Colonic mucosa (tissue), 4 donors: Measurements from ENCODE around the gene SPHK1. TPM values are rescaled to one million over a fixed set of nuclear protein-coding genes. Genes with fewer than 3 reads are reported as not detected.
A peak's percentile ranks its signal among the peaks of the same experiment; 100 is the strongest.

Experiments
- DNase-seq: peaks from one replicate; pipeline ENCODE4 v3.0.0-alpha.2; 2020
- H3K27ac ChIP-seq: fragments of 200-600 bp; one replicate; pipeline ENCODE4 v1.8.0; 2021
- H3K27me3 ChIP-seq: fragments of 200-600 bp; one replicate; pipeline ENCODE4 v1.8.0; 2021
- H3K36me3 ChIP-seq: fragments of 200-600 bp; one replicate; pipeline ENCODE4 v1.8.0; 2021
- H3K4me1 ChIP-seq: fragments of 200-600 bp; one replicate; pipeline ENCODE4 v1.8.0; 2021; ENCODE audit warnings: mild to moderate bottlenecking
- H3K4me3 ChIP-seq: fragments of 200-600 bp; one replicate; pipeline ENCODE4 v1.8.0; 2021
- H3K9ac ChIP-seq, 2 donors: one replicate each; pipeline ENCODE4 v1.7.0; 2013; ENCODE audit warnings: control low read depth in 2 of 2, low read depth in 2 of 2, low read length in 2 of 2
- H3K9me3 ChIP-seq: fragments of 200-600 bp; one replicate; pipeline ENCODE4 v1.8.0; 2021
- CTCF ChIP-seq: fragments of 200-600 bp; IDR thresholded peaks from one replicate; pipeline ENCODE4 v1.8.0; 2022; ENCODE audit warnings: antibody characterized with exemption, mild to moderate bottlenecking
- intact Hi-C: fragments of 100-400 bp; cut with DNase I; formaldehyde crosslinking; loops from one replicate; pipeline ENCODE4 v1.14.1; 2022
- total RNA-seq, 2 donors: library from RNA; stranded (reverse); fragmentation: NEBNext Ultra II Directional in 1 of 2; extraction: Animal tissue kit (Norgen Biotek cat#: 25700) in 1 of 2; gene quantifications; one replicate each; pipeline ENCODE4 v1.2.1, GENCODE V29; 2021
- donor health status: healthy.
- donor health status: DM: no; HTN: no; CAD: no.
- donor health status: DM: no; HTN: no; CAD: no.

Gene SPHK1
- total RNA-seq, 2 donors from 2014 or later, result 2.1 to 3.3 TPM

- Histone ChIP-seq H3K27ac (no peak overlapping the region), H3K4me1 (no peaks in the 10 kb centered on the region), H3K27me3 (no peaks in the 10 kb centered on the region), H3K36me3 (peaks cover 9% of the 10 kb centered on the region), H3K9ac (no peak overlapping the region), H3K9me3 (no peaks in the 10 kb centered on the region), H3K4me3 (no peak overlapping the region)
- peak; percentile 98 for TF ChIP-seq CTCF
- peak; percentile 93 for DNase-seq
- intact Hi-C loops, result loop anchor here (2.0 kb wide), 1 partner anchor 95 kb away; no protein-coding TSS in a partner anchor
Measured at GRCh38 chr17:76397687-76398522, 13.5 kb downstream of the SPHK1 start.

- no peak overlapping the region for H3K27ac ChIP-seq
- H3K4me1 ChIP-seq, result no peaks in the 10 kb centered on the region
- intact Hi-C loops, result no loop called here
- H3K9me3 ChIP-seq, result no peaks in the 10 kb centered on the region
- H3K4me3 ChIP-seq, result no peak overlapping the region
- H3K36me3 ChIP-seq, result peaks cover 9% of the 10 kb centered on the region
- no peak overlapping the region for H3K9ac ChIP-seq
- TF ChIP-seq CTCF, result no peak
- no peak for DNase-seq
- H3K27me3 ChIP-seq, result no peaks in the 10 kb centered on the region
Measured at GRCh38 chr17:76398523-76399174, 14.2 kb downstream of the SPHK1 start.

- intact Hi-C loops, result no loop called here
- TF ChIP-seq CTCF, result no peak
- DNase-seq, result no peak
- no peaks in the 10 kb centered on the region for H3K4me1 ChIP-seq
- H3K9ac ChIP-seq, result no peak overlapping the region
- no peak overlapping the region for H3K4me3 ChIP-seq
- H3K27me3 ChIP-seq, result no peaks in the 10 kb centered on the region
- H3K9me3 ChIP-seq, result no peaks in the 10 kb centered on the region
- H3K27ac ChIP-seq, result no peak overlapping the region
- H3K36me3 ChIP-seq, result peaks cover 9% of the 10 kb centered on the region
Measured at GRCh38 chr17:76399175-76400172, 15.1 kb downstream of the SPHK1 start.

GRCh38 chr17:76402711-76403110 lies 18.3 kb downstream of the SPHK1 start:
- Histone ChIP-seq H3K9me3 (no peaks in the 10 kb centered on the region), H3K27ac (no peak overlapping the region), H3K4me3 (no peak overlapping the region), H3K36me3 (peaks cover 9% of the 10 kb centered on the region), H3K4me1 (no peaks in the 10 kb centered on the region), H3K9ac (no peak overlapping the region), H3K27me3 (no peaks in the 10 kb centered on the region)
- no peak for TF ChIP-seq CTCF
- intact Hi-C loops, result no loop called here
- DNase-seq, result no peak

- Histone ChIP-seq H3K9ac (no peak overlapping the region), H3K4me1 (no peaks in the 10 kb centered on the region), H3K9me3 (no peaks in the 10 kb centered on the region), H3K4me3 (no peak overlapping the region), H3K27me3 (no peaks in the 10 kb centered on the region), H3K27ac (no peak overlapping the region), H3K36me3 (peaks cover 9% of the 10 kb centered on the region)
- no peak for DNase-seq
- intact Hi-C loops, result no loop called here
- no peak for TF ChIP-seq CTCF
Measured at GRCh38 chr17:76404256-76404655, 19.8 kb downstream of the SPHK1 start.
